ENCODE measurements around the gene SPNS1.
A peak's percentile ranks its signal among the peaks of the same experiment; 100 is the strongest.

SPNS1 gene

GRCh38 chr16:29024278-29024677 lies 49.7 kb downstream of the SPNS1 start:
- DNase-seq (ENCODE audit: low read depth, low spot score), result no peak
- no peak overlapping the region for H3K27ac ChIP-seq

- DNase-seq (ENCODE audit: low read depth, low spot score), result no peak
- no peak overlapping the region for H3K27ac ChIP-seq
Observed at GRCh38 chr16:29025218-29025617, 50.6 kb downstream of the SPNS1 start.

DNA sequence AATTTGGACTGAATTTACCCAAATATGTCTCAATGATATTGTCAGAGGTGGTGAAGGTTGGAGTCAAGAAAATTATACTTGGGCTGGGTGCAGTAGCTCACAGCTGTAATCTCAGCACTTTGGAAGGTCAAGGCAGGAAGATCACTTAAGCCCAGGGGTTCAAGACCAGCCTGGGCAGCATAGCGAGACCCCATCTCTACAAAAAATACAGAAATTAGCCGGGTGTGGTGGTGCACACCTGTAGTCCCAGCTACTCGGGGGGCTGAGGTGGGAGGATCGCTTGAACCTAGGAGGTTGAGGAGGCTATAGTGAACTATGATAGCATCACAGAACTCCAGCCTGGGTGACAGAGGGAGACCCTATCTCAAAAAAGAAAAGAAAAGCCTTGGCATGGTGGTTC lies 51.2 kb downstream of the SPNS1 start:
- no peak for DNase-seq (ENCODE audit: low read depth, low spot score)
- H3K27ac ChIP-seq, result no peak overlapping the region

- H3K27ac ChIP-seq, result no peak overlapping the region
- DNase-seq (ENCODE audit: low read depth, low spot score), result no peak
Observed at GRCh38 chr16:29028457-29029167, 54.0 kb downstream of the SPNS1 start.

DNA sequence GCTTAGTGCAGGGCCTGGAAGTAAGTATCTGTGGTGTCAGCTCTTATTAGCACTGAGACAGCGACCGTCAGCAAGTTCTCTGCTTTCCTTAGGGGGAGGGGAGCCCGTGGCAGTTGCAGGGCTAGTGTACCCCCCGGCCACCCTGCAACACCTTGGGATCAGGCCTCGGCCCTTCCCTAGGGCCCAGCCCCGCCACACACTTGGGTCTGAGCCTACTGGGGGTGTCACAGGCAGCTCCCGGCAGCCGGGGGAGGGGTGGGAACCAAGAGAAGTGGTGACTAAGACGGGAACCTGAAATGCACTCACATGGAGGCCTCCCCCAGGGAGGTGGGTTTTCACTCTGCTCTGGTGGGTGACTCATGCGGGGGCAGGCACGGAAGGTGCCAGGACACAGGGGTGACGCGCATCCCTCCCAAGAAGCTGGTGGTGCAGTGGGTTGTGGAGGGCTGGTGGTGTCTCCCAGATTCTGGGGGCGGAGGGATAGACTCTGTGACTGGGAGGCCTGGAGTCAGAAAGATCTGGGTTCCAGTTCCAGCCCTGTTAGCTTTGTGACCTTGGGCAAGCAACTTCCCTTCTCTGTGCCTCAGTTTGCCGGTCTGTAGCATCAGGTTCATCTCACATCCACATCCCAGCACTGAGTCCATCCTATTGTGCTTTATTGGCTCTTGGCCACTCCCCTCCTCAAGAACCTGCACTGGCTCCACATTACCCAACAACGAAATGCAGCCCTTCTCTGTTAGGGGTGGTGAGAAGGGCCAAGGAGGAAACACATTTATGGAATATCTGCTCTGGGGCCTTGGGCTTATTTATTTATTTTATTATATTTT lies 54.8 kb downstream of the SPNS1 start:
- no peak overlapping the region for H3K27ac ChIP-seq

GRCh38 chr16:29030086-29030840 lies 55.7 kb downstream of the SPNS1 start:
- no peak overlapping the region for H3K27ac ChIP-seq
- no peak for DNase-seq (ENCODE audit: low read depth, low spot score)

More for the DNA sequence above, 54.8 kb downstream of the SPNS1 start:
- peak; percentile 53 for DNase-seq (ENCODE audit: low read depth, low spot score)
